IMR-90 (cell line): ENCODE results near the gene NEK5. TPM values are rescaled to one million over a fixed set of nuclear protein-coding genes. Genes with fewer than 3 reads are reported as not detected.

Experiments used
- ATAC-seq: fragments of 200-7000 bp; cut with Tn5 transposase; 2 replicates; pipeline ENCODE4 v1.9.1; 2020; ENCODE audit warnings: low read depth, mild to moderate bottlenecking, moderate library complexity
- BruUV-seq: library from RNA; stranded (reverse); fragments of 400-500 nt; replicated peaks from 2 replicates; lab custom pipeline; 2021; lab: Mats Ljungman, UMichigan
- CTCF ChIA-PET: fragments of 300-600 bp; formaldehyde crosslinking; extraction: SDS; loops from one replicate; lab custom pipeline; 2021; ENCODE audit warnings: antibody characterized with exemption; lab: Yijun Ruan, JAX
- POLR2A ChIA-PET: fragments of 300-600 bp; sonication (Branson Sonifier 250); formaldehyde crosslinking; loops from one replicate; lab custom pipeline; 2022; ENCODE audit warnings: antibody characterized with exemption; ENCODE audit not compliant: unreplicated experiment; lab: Charles Lee
- DNase-seq: peaks from one replicate; pipeline ENCODE4 v3.0.0; 2013
- H2AFZ ChIP-seq: replicated peaks from 2 replicates; pipeline ENCODE3; 2013; ENCODE audit warnings: low read length, mild to moderate bottlenecking; ENCODE audit not compliant: poor library complexity
- H2AK5ac ChIP-seq: 2 replicates; pipeline ENCODE4 v1.6.1; 2013; ENCODE audit warnings: low read depth, low read length, inconsistent platforms
- H2AK9ac ChIP-seq: replicated peaks from 2 replicates; pipeline ENCODE3; 2013; ENCODE audit warnings: mild to moderate bottlenecking, low read depth, low read length, moderate library complexity; ENCODE audit not compliant: poor library complexity
- H2BK120ac ChIP-seq: 2 replicates; pipeline ENCODE4 v1.6.1; 2013; ENCODE audit warnings: low read depth, low read length, inconsistent platforms
- H2BK15ac ChIP-seq: 3 replicates; pipeline ENCODE4 v1.6.1; 2013; ENCODE audit warnings: low read depth, low read length, inconsistent platforms
- H2BK20ac ChIP-seq: 2 replicates; pipeline ENCODE4 v1.6.1; 2013; ENCODE audit warnings: low read depth, mild to moderate bottlenecking, inconsistent platforms, low read length, moderate library complexity
- H2BK5ac ChIP-seq: 2 replicates; pipeline ENCODE4 v1.6.1; 2013; ENCODE audit warnings: mild to moderate bottlenecking, low read depth, low read length, inconsistent platforms; ENCODE audit not compliant: poor library complexity, severe bottlenecking
- H3K14ac ChIP-seq: replicated peaks from 2 replicates; pipeline ENCODE4 v1.6.1; 2013; ENCODE audit warnings: low read depth, low read length, inconsistent platforms
- H3K18ac ChIP-seq: 2 replicates; pipeline ENCODE4 v1.6.1; 2013; ENCODE audit warnings: low read depth, low read length, control low read depth
- H3K23ac ChIP-seq: 2 replicates; pipeline ENCODE4 v1.6.1; 2013; ENCODE audit warnings: low read depth, low read length, inconsistent platforms
- H3K27ac ChIP-seq: 2 replicates; pipeline ENCODE4 v1.5.1; 2013; ENCODE audit warnings: mild to moderate bottlenecking, control low read depth, low read length; ENCODE audit not compliant: insufficient read depth
- H3K27me3 ChIP-seq: 2 replicates; pipeline ENCODE4 v1.6.1; 2013; ENCODE audit warnings: low read length; ENCODE audit not compliant: control insufficient read depth, insufficient read depth
- H3K36me3 ChIP-seq: 2 replicates; pipeline ENCODE4 v1.6.1; 2013; ENCODE audit warnings: low read length, mixed read lengths; ENCODE audit not compliant: control insufficient read depth, insufficient read depth
- H3K4ac ChIP-seq: 2 replicates; pipeline ENCODE4 v1.6.1; 2013; ENCODE audit warnings: low read depth, low read length, inconsistent platforms
- H3K4me1 ChIP-seq: 2 replicates; pipeline ENCODE4 v1.6.1; 2013; ENCODE audit warnings: low read length, mixed read lengths; ENCODE audit not compliant: control insufficient read depth, insufficient read depth
- H3K4me2 ChIP-seq: 2 replicates; pipeline ENCODE4 v1.6.1; 2013; ENCODE audit warnings: low read depth, mild to moderate bottlenecking, control low read depth, low read length, moderate library complexity
- H3K4me3 ChIP-seq: 2 replicates; pipeline ENCODE4 v1.5.1; 2013; ENCODE audit warnings: low read depth, mild to moderate bottlenecking, control low read depth, low read length, moderate library complexity; ENCODE audit not compliant: insufficient read depth
- H3K56ac ChIP-seq: 2 replicates; pipeline ENCODE4 v1.6.1; 2013; ENCODE audit warnings: low read length, inconsistent platforms; ENCODE audit not compliant: insufficient read depth; ENCODE audit errors: extremely low read depth
- H3K79me1 ChIP-seq, 2 experiments: 2 replicates each; pipeline ENCODE4 v1.6.1; 2013; ENCODE audit warnings: low read length in 2 of 2, inconsistent platforms in 1 of 2, low read depth in 1 of 2
- H3K9ac ChIP-seq: 2 replicates; pipeline ENCODE4 v1.6.1; 2013; ENCODE audit warnings: low read depth, low read length, control low read depth
- H3K9me1 ChIP-seq: 2 replicates; pipeline ENCODE4 v1.6.1; 2013; ENCODE audit warnings: low read length, inconsistent platforms; ENCODE audit not compliant: insufficient read depth
- H3K9me3 ChIP-seq: 2 replicates; pipeline ENCODE4 v1.6.1; 2013; ENCODE audit warnings: low read length; ENCODE audit not compliant: control insufficient read depth, insufficient read depth
- H4K20me1 ChIP-seq: 2 replicates; pipeline ENCODE4 v1.6.1; 2013; ENCODE audit warnings: low read length, inconsistent platforms; ENCODE audit not compliant: insufficient read depth
- H4K5ac ChIP-seq: 2 replicates; pipeline ENCODE4 v1.6.1; 2013; ENCODE audit warnings: mild to moderate bottlenecking, low read depth, low read length, control low read depth
- H4K8ac ChIP-seq, 2 experiments: 2 replicates each; pipeline ENCODE4 v1.6.1; 2013; ENCODE audit warnings: low read depth in 2 of 2, low read length in 2 of 2, control low read depth in 1 of 2, inconsistent platforms in 1 of 2
- H4K91ac ChIP-seq: 2 replicates; pipeline ENCODE4 v1.6.1; 2013; ENCODE audit warnings: low read depth, low read length, inconsistent platforms; ENCODE audit not compliant: insufficient read depth
- BHLHE40 ChIP-seq: fragments of 150-350 bp; IDR thresholded peaks from 2 replicates; pipeline ENCODE4 v1.6.1; 2016; ENCODE audit warnings: mild to moderate bottlenecking, low read depth, low read length
- CHD1 ChIP-seq: IDR thresholded peaks from 2 replicates; pipeline ENCODE4 v1.6.1; 2012; ENCODE audit warnings: low read depth, low read length, improper control_type of control experiment
- MAFK ChIP-seq: IDR thresholded peaks from 2 replicates; pipeline ENCODE4 v1.6.1; 2012; ENCODE audit warnings: low read depth, low read length, improper control_type of control experiment
- MAZ ChIP-seq: IDR thresholded peaks from 2 replicates; pipeline ENCODE4 v1.6.1; 2012; ENCODE audit warnings: low read depth, mild to moderate bottlenecking, low read length, improper control_type of control experiment, moderate library complexity, borderline replicate concordance
- MXI1 ChIP-seq: IDR thresholded peaks from 2 replicates; pipeline ENCODE4 v1.6.1; 2012; ENCODE audit warnings: low read depth, mild to moderate bottlenecking, low read length, moderate library complexity, borderline replicate concordance
- NFE2L2 ChIP-seq: fragments of 150-350 bp; IDR thresholded peaks from 2 replicates; pipeline ENCODE4 v1.6.1; 2016; ENCODE audit warnings: low read depth, mild to moderate bottlenecking, low read length
- RFX5 ChIP-seq: IDR thresholded peaks from 2 replicates; pipeline ENCODE4 v1.8.0; 2012; ENCODE audit warnings: low read depth, mild to moderate bottlenecking, low read length, moderate library complexity
- WGBS, 2 experiments: methylation state at CpG; one replicate each; pipeline versions ENCODE4 v1.1.5 to v1.1.7; 2013; ENCODE audit warnings: missing lambda C conversion rate in 2 of 2; ENCODE audit not compliant: insufficient read length in 1 of 2; ENCODE audit errors: extremely low coverage in 2 of 2; 5-methylcytosine and 5-hydroxymethylcytosine counted together
- dilution Hi-C: fragments of 300-500 bp; cut with HindIII; formaldehyde crosslinking; loops from one replicate; pipeline ENCODE4 v1.14.3; 2018; ENCODE audit warnings: low sequenced_read_pairs; ENCODE audit not compliant: unreplicated experiment
- in situ Hi-C: fragments of 300-500 bp; cut with MboI; formaldehyde crosslinking; loops from 3 replicates; pipeline ENCODE4 v1.14.3; 2019; ENCODE audit warnings: low sequenced_read_pairs, inconsistent platforms, mixed read lengths
- intact Hi-C: fragments of 100-400 bp; cut with micrococcal nuclease; formaldehyde crosslinking; loops from 2 replicates; pipeline ENCODE4 v1.10.0; 2022
- polyA plus RNA-seq, 3 experiments: library from polyadenylated mRNA; depleted of rRNA; stranded (reverse); fragments of >200 nt; gene quantifications; 2 replicates each; pipeline ENCODE4 v1.2.3, GENCODE V29; 2012; ENCODE audit warnings: low replicate concordance in 1 of 3
- total RNA-seq: library from RNA; depleted of rRNA; stranded (reverse); fragments of >200 nt; gene quantifications from 2 replicates; pipeline ENCODE4 v1.2.3, GENCODE V29; 2012
- TF ChIP-seq, protein P1 (sequence below): fragments of 150-350 bp; IDR thresholded peaks from 2 replicates; pipeline ENCODE4 v1.6.1; 2016; ENCODE audit warnings: low read depth, mild to moderate bottlenecking, low read length, moderate library complexity, borderline replicate concordance
- TF ChIP-seq, protein P2 (sequence below): fragments of 150-350 bp; IDR thresholded peaks from 2 replicates; pipeline ENCODE4 v1.6.1; 2017; ENCODE audit warnings: mild to moderate bottlenecking, antibody characterized with exemption, low read length, low read depth

Gene NEK5
- total and polyA plus RNA-seq, 2 of the 4 experiments (the other 2 are of a cell fraction): not detected

DNA sequence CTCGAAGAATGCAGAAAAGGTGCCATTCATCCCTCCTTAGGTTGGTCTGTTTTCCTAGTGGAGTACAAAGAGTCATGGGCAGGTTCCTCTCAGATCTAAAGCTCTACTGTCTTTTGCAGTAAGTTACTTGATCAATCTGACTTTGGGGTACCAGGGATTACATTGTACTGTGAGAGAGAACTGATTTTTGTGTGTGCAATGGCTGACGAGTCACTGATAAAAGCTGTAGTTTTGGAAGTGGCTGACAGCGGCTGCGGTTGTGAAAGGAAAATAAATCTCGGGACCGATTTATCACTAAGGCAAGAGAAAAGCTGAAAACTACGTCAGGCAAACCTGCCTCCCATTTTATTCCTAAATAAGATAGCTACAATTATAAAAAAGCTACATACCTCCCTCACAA is 77.5 kb downstream of the NEK5 start:
- Histone ChIP-seq H4K91ac (no peak overlapping the region), H3K27ac (no peak overlapping the region), H3K4me1 (no peaks in the 10 kb centered on the region), H4K8ac (no peak overlapping the region), H2AFZ (no peak overlapping the region), H3K4ac (no peak overlapping the region), H3K79me1 (no peaks in the 10 kb centered on the region), H4K5ac (no peak overlapping the region), H3K4me3 (no peak overlapping the region), H2BK120ac (no peak overlapping the region), H2BK20ac (no peak overlapping the region), H3K23ac (no peak overlapping the region), H3K14ac (no peak overlapping the region), H2BK15ac (no peak overlapping the region), H3K4me2 (no peak overlapping the region), H4K20me1 (no peaks in the 10 kb centered on the region), H2AK9ac (no peak overlapping the region), H3K27me3 (no peaks in the 10 kb centered on the region), H3K56ac (no peak overlapping the region), H3K9me1 (no peaks in the 10 kb centered on the region), H3K36me3 (no peaks in the 10 kb centered on the region), H2AK5ac (no peak overlapping the region), H2BK5ac (no peak overlapping the region), H3K18ac (no peak overlapping the region), H3K9me3 (no peaks in the 10 kb centered on the region), H3K9ac (no peak overlapping the region)
- TF ChIP-seq, protein P1, sequence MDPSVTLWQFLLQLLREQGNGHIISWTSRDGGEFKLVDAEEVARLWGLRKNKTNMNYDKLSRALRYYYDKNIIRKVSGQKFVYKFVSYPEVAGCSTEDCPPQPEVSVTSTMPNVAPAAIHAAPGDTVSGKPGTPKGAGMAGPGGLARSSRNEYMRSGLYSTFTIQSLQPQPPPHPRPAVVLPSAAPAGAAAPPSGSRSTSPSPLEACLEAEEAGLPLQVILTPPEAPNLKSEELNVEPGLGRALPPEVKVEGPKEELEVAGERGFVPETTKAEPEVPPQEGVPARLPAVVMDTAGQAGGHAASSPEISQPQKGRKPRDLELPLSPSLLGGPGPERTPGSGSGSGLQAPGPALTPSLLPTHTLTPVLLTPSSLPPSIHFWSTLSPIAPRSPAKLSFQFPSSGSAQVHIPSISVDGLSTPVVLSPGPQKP: no peak
- no peak for TF ChIP-seq CHD1
- no peak for TF ChIP-seq BHLHE40
- no peak for TF ChIP-seq NFE2L2
- no peak for TF ChIP-seq MAZ
- TF ChIP-seq MXI1: no peak
- no peak for TF ChIP-seq RFX5
- no peak for TF ChIP-seq MAFK
- TF ChIP-seq, protein P2, sequence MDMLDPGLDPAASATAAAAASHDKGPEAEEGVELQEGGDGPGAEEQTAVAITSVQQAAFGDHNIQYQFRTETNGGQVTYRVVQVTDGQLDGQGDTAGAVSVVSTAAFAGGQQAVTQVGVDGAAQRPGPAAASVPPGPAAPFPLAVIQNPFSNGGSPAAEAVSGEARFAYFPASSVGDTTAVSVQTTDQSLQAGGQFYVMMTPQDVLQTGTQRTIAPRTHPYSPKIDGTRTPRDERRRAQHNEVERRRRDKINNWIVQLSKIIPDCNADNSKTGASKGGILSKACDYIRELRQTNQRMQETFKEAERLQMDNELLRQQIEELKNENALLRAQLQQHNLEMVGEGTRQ: no peak
- WGBS, 2 experiments: 67% methylated on average over 3 of the region's 7 CpGs; no CpG with 5 or more reads in 1 of the 2 experiments
- ATAC-seq (no peak), DNase-seq (no peak)
- in situ Hi-C loops (loop anchor here (5.0 kb wide), 1 partner anchor 69 kb away; no protein-coding TSS in a partner anchor), dilution Hi-C loops (no loop called here), intact Hi-C loops (no loop called here)
- no TSS peak for BruUV-seq
- POLR2A ChIA-PET: no interaction called here
- CTCF ChIA-PET: no interaction called here
